Measurements from ENCODE around the gene JUP.

Gene JUP

GRCh38 chr17:41758601-41759000, 27.9 kb downstream of the JUP start:
- no peak for DNase-seq (ENCODE audit: low spot score)

- no peak for DNase-seq (ENCODE audit: low spot score)
These were observed 32.4 kb downstream of the JUP start for GRCh38 chr17:41754066-41754465.

DNA sequence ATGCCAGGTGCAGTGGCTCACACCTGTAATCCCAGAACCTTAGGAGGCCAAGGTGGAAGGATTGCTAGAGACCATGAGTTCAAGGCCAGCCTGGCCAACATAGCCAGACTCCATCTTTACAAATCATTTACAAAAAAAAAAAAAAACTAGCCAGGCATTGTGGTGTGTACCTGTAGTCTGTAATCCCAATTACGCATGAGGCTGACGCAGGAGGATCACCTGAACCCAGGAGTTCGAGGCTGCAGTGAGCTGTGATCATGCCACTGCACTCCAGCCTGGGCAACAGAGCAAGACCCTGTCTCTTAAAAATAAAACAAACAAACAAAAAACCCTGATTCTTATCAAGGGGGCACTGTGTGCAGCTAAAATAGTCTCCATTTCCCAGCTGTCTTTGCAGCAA, 35.2 kb downstream of the JUP start:
- DNase-seq (ENCODE audit: low spot score) = no peak

DNA sequence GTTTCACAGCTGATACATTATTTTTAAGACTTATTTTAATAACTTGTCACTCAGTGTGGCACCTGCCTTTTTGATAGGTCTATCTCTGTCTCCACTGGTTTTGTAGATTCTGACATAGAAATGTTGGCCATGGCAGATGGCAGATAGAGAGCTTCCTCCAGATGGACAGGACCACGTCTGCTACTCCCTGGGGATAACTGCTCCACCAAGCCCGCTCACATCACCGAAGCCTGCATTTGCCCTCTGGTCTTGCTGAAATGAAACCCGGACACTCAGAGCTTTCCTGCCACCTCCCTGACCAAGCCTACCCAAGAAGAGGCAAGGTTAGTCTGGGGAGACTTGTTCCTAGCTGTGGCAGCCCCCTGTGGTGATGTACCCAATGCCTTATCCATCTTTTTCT, 35.6 kb downstream of the JUP start:
- DNase-seq (ENCODE audit: low spot score) = no peak

GRCh38 chr17:41748275-41748674, 38.2 kb downstream of the JUP start:
- DNase-seq (ENCODE audit: low spot score) = no peak

GRCh38 chr17:41741709-41742108, 44.8 kb downstream of the JUP start:
- DNase-seq (ENCODE audit: low spot score) = no peak

- no peak for DNase-seq (ENCODE audit: low spot score)
These were observed 46.0 kb downstream of the JUP start for GRCh38 chr17:41740506-41740905.

DNA sequence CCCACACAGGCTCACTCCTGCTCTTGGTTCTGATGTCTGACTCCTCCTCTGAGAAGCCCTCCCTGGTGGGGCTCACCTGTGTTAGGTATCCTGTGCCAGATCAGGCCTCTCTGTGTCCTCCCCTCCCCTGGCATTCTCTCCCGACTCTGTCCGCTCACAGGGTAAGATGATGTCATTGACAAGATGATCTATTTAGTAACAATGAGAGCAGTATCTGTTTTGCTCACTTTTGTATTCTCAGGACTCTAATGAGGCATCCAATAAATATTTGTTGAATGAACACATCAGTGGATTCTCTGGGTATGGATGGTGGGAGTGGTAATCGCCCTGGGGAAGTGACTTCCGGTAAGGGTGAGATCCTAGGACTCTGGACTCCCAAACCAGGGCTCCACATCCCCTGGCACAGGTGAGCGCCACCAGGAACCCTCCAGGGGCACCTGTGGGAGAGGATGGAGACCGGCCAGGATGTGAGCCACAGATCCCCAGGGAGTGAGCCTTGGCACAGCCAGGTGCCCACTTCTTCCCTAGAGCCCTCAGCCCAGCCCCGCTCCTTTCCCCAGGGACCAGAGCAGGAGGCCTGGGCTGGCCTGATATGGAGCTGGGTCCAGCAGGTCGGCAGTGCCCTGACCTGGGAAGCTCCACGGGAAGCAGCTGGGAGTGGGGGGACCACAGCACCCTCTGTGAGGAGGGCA, 46.7 kb downstream of the JUP start:
- DNase-seq (ENCODE audit: low spot score) = no peak

GRCh38 chr17:41738801-41739112, 47.8 kb downstream of the JUP start:
- no peak for DNase-seq (ENCODE audit: low spot score)

- peak; percentile 80 for DNase-seq (ENCODE audit: low spot score)
These were observed 48.3 kb downstream of the JUP start for GRCh38 chr17:41738077-41738800.

DNA sequence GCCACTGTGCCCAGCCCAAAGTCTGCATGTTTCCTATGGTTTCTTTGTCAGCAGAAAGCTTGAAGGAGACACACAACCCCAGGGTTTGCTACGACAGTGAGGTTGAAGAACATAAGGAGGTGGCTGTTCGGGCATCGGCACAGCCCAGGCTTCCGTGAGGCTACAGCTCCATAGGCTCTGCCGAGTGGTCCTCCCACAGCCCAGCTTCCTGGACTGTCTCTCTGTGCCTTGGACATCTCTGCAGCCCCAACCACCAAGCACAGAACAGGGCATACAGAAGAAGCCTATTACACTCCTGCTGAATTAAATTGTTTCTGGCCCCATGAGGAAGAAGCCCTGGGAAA, 48.9 kb downstream of the JUP start:
- no peak for DNase-seq (ENCODE audit: low spot score)

- no peak for DNase-seq (ENCODE audit: low spot score)
These were observed 49.4 kb downstream of the JUP start for GRCh38 chr17:41736983-41737679.

- no peak for DNase-seq (ENCODE audit: low spot score)
These were observed 50.8 kb downstream of the JUP start for GRCh38 chr17:41735744-41736143.

- no peak for DNase-seq (ENCODE audit: low spot score)
These were observed 51.6 kb downstream of the JUP start for GRCh38 chr17:41734949-41735313.

DNA sequence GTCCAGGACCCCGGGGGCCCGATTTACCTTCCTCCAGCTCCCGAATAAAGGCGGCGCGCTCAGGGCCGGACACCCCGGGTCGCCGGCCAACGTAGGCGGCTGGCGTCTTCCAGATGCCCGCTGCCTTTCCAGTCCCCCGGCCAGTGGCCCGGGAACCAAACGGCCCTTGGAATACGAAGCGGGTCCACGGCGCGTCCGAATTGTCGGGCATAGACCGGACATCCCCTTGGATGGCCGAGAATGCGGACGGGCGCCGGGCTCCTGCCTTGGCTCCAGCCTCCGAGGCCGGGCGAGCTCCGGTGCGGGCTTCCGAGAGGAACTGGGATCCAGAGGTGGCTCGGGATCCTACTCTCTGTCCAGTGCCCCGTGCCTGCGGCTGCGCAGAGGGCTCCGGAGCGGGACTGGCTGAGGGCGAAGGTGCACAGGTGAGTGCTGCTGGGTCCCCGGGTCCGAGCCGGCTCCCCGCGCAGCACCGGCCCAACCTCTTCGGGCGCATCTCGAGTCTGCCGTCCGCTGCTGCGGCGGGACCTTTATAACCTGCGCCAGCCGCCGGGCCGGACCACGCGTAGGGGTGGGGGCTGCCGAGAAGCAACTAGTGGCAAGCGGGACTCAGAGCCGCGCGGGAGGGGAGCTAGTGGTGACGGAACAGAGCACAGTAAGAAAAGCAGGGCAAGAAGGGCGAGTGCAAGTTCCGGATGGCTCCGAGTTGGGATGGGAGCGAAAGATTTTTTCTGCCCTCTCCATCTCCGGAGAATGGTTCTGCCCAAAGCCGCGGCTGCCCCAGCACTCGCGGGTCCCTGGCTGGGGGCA, 52.2 kb downstream of the JUP start, which contains the start of gene HAP1:
Gene HAP1 (minus strand): TSS at position 505 of the 810 bp plus-strand sequence. CDS start 9 bp downstream, at position 496.
- no peak for DNase-seq (ENCODE audit: low spot score)

DNA sequence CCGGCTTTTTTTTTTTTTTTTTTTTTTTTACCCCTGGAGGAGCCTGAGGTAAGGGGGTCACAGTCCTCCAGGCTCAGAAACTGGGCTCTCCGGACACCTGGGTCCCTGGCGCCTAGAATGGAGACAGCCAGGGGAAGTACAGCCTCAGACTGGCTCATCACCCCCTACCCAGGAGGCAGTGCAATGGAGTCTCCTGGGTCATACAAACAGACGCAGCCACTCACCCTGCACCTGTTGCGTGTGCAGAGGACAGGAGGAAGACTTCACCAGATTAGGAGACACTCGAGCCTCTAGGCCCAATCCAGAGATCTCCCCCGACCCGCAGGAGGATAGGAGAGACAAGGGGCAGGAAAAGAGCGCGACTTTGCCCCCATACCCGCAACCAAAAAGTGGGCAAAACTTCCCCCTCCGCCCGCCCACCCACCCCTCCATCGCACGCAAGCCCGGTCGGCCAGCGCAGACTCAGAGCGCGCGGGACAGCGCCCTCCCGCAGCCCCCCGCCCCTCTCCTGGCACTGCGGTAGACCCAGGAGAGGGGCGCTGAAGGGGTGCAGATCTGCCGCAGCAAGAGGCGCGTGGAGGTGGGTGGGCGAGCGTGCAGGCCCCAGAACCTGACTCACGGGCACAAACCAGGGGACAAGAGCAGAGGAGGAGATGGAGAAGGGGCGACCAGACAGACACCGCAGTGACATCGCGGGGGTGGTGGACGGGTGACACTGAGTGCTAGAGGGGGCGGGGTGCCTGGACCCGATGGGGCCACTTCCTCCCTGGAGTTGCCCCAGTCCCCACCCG, 53.0 kb downstream of the JUP start:
- no peak for DNase-seq (ENCODE audit: low spot score)

DNA sequence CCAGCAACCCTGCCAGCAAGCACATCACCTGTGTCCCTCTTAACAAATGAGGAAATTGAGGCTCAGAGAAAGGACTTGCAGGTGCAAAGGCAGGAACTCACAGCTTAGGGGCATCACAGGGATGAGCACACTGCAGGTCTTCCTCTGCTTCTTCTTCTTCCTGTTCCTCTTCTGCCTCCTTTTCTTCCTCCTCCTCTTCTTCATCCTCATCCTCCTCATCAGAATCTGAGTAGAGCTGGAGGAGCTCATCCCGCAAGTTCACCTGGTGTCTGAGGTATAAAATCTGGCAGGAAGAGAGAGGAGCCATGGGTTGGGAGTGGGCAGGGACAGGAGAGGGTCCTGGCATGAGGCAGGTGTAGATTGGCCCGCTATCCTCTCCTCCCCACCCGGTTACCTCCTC, 54.7 kb downstream of the JUP start:
- no peak for DNase-seq (ENCODE audit: low spot score)

DNA sequence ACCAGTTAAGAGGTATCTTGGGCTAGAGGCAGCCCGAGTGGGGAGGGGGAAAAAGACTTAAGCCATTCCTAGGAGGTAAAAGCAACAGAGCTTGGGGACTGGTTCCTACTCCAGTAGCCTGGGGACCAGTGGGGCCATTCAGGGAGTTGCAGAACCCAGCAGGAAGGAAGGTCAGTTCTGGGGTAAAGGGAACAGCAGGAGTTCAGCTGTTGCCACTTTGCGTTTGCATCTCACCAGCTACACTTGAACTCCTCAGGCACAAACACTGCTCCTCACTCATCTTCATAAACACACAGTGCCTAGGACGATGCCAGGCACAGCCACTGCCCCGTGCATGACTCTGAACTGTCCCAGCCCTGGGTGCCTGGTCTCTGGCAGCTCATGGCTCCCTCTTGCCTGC, 56.0 kb downstream of the JUP start:
- no peak for DNase-seq (ENCODE audit: low spot score)

DNA sequence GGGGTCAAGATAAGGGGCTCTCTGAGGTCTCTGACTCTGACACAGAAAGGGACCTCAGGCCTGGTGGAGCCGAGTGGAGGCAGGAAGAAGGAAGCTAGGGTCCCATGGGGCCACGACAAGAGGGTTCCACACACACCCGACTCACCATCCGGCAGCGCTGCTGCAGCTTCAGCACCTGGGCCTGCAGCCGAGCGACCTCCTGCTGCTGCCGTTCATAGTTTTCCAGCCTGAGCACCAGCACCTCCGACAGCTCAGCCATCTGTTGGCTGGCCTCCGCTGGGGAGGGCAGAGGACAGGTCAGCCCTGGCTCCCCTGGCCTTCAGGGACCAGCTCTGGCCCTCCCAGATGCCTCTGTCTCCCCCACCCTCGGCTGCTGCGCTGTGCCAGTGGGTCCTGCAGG, 58.5 kb downstream of the JUP start:
- no peak for DNase-seq (ENCODE audit: low spot score)

DNA sequence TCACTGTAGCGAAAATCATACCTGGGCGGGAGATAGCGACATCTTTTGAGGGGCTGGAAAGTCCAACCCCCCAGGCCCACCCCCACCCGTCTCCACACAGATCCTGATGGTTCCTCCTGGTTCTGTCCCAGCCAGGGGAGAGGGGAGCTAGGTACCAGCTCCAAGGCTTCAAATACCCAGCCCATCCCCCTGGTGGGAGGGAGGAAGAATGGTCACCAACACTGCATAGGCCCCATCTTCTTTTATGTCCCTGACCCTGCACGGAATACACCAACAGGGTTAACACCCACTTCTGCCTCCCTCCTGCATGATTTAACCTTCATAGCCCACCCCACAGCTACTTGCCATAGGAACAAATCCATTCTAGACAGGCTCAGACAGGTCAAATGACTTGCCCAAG, 61.4 kb downstream of the JUP start:
- no peak for DNase-seq (ENCODE audit: low spot score)

- no peak for DNase-seq (ENCODE audit: low spot score)
These were observed 61.9 kb downstream of the JUP start for GRCh38 chr17:41724476-41725050.

Measured in CD4-positive, alpha-beta T cell treated with Interleukin-2 at 100 ng/mL for 4 hours (primary cell).